WTC11 (cell line): Measurements from ENCODE around the gene OMG. TPM values are rescaled to one million over a fixed set of nuclear protein-coding genes. Genes with fewer than 3 reads are reported as not detected.

Source experiments
- ATAC-seq: fragments of 200-7000 bp; cut with Tn5 transposase; 2 replicates; pipeline ENCODE4 v1.10.0; 2021; ENCODE audit warnings: mild to moderate bottlenecking, moderate library complexity
- CTCF ChIA-PET: fragments of 300-600 bp; sonication (Branson Sonifier 250); formaldehyde crosslinking; loops from one replicate; lab custom pipeline; 2021; ENCODE audit warnings: antibody characterized with exemption; lab: Charles Lee
- POLR2A ChIA-PET: fragments of 350-600 bp; sonication (Branson Sonifier 250); formaldehyde crosslinking; loops from one replicate; lab custom pipeline; 2021; ENCODE audit warnings: antibody characterized with exemption; lab: Charles Lee
- DNase-seq: peaks from one replicate; pipeline ENCODE4 v3.0.0; 2021; ENCODE audit warnings: low spot score
- H3K27ac Mint-ChIP-seq: 2 replicates; pipeline ENCODE4 v1.8.0; 2021; ENCODE audit warnings: mixed read lengths
- H3K27me3 Mint-ChIP-seq: 2 replicates; pipeline ENCODE4 v1.8.0; 2021; ENCODE audit warnings: low read depth, mild to moderate bottlenecking, moderate library complexity, mixed read lengths
- H3K36me3 Mint-ChIP-seq: 2 replicates; pipeline ENCODE4 v1.8.0; 2021; ENCODE audit warnings: mixed read lengths
- H3K4me1 Mint-ChIP-seq: 2 replicates; pipeline ENCODE4 v1.8.0; 2022; ENCODE audit warnings: mixed read lengths
- H3K4me3 Mint-ChIP-seq: 2 replicates; pipeline ENCODE4 v1.8.0; 2021; ENCODE audit warnings: mild to moderate bottlenecking, moderate library complexity, mixed read lengths
- H3K9me3 Mint-ChIP-seq: 2 replicates; pipeline ENCODE4 v1.8.0; 2021; ENCODE audit warnings: mixed read lengths
- CBFB ChIP-seq: sonication (generic); formaldehyde crosslinking; IDR thresholded peaks from 2 replicates; pipeline ENCODE4 v1.8.1; 2022; ENCODE audit warnings: mild to moderate bottlenecking, low read depth, missing genetic modification reagents
- ESRRA ChIP-seq: sonication (generic); formaldehyde crosslinking; IDR thresholded peaks from 2 replicates; pipeline ENCODE4 v1.8.1; 2022; ENCODE audit warnings: mild to moderate bottlenecking, missing genetic modification reagents, borderline replicate concordance
- NFATC4 ChIP-seq: fragments of 250-450 bp; sonication (Bioruptor Pico); IDR thresholded peaks from 2 replicates; pipeline ENCODE4 v1.9.0; 2021; ENCODE audit warnings: mild to moderate bottlenecking
- NR2C2 ChIP-seq: sonication (generic); formaldehyde crosslinking; IDR thresholded peaks from 2 replicates; pipeline ENCODE4 v1.8.0; 2022; ENCODE audit warnings: mild to moderate bottlenecking, missing genetic modification reagents
- PRDM15 ChIP-seq: sonication (generic); formaldehyde crosslinking; IDR thresholded peaks from 2 replicates; pipeline ENCODE4 v1.8.0; 2022; ENCODE audit warnings: missing genetic modification reagents
- SOX15 ChIP-seq: fragments of 250-450 bp; sonication (Bioruptor Pico); IDR thresholded peaks from 2 replicates; pipeline ENCODE4 v1.9.0; 2021; ENCODE audit warnings: mild to moderate bottlenecking
- TCF7 ChIP-seq: sonication (generic); formaldehyde crosslinking; IDR thresholded peaks from 2 replicates; pipeline ENCODE4 v1.8.0; 2022; ENCODE audit warnings: mild to moderate bottlenecking, low read depth, missing genetic modification reagents, moderate library complexity
- TEAD1 ChIP-seq: sonication (generic); formaldehyde crosslinking; IDR thresholded peaks from 2 replicates; pipeline ENCODE4 v1.8.0; 2022; ENCODE audit warnings: mild to moderate bottlenecking, missing genetic modification reagents
- USF2 ChIP-seq: sonication (generic); formaldehyde crosslinking; IDR thresholded peaks from 2 replicates; pipeline ENCODE4 v1.8.1; 2023; ENCODE audit warnings: mild to moderate bottlenecking, missing genetic modification reagents, moderate library complexity
- ZMAT4 ChIP-seq: fragments of 250-450 bp; sonication (Bioruptor Pico); IDR thresholded peaks from 2 replicates; pipeline ENCODE4 v1.9.0; 2021; ENCODE audit warnings: mild to moderate bottlenecking
- ZNF121 ChIP-seq: sonication (generic); formaldehyde crosslinking; IDR thresholded peaks from 2 replicates; pipeline ENCODE4 v1.8.0; 2023; ENCODE audit warnings: missing genetic modification reagents
- ZNF263 ChIP-seq: sonication (generic); formaldehyde crosslinking; IDR thresholded peaks from 2 replicates; pipeline ENCODE4 v1.8.1; 2022; ENCODE audit warnings: low read depth, mild to moderate bottlenecking, moderate library complexity, missing genetic modification reagents
- ZNF396 ChIP-seq: fragments of 250-450 bp; sonication (Bioruptor Pico); IDR thresholded peaks from 2 replicates; pipeline ENCODE4 v1.8.0; 2021; ENCODE audit warnings: mild to moderate bottlenecking, moderate library complexity, borderline replicate concordance
- total RNA-seq: library from RNA; stranded (reverse); gene quantifications from 3 replicates; pipeline ENCODE4 v1.2.3, GENCODE V29; 2021
- TF ChIP-seq, protein P1 (sequence below): sonication (generic); formaldehyde crosslinking; IDR thresholded peaks from 2 replicates; pipeline ENCODE4 v1.8.1; 2023; ENCODE audit warnings: mild to moderate bottlenecking, missing genetic modification reagents, moderate library complexity
- TF ChIP-seq, protein P2 (sequence below): fragments of 200-600 bp; IDR thresholded peaks from 2 replicates; pipeline ENCODE4 v1.8.0; 2022; ENCODE audit warnings: antibody characterized with exemption
- TF ChIP-seq, protein P3 (sequence below): sonication (generic); formaldehyde crosslinking; IDR thresholded peaks from 2 replicates; pipeline ENCODE4 v1.8.0; 2022; ENCODE audit warnings: mild to moderate bottlenecking, missing genetic modification reagents

OMG gene
- total RNA-seq, 1 experiment from 2014 or later, result not detected

DNA sequence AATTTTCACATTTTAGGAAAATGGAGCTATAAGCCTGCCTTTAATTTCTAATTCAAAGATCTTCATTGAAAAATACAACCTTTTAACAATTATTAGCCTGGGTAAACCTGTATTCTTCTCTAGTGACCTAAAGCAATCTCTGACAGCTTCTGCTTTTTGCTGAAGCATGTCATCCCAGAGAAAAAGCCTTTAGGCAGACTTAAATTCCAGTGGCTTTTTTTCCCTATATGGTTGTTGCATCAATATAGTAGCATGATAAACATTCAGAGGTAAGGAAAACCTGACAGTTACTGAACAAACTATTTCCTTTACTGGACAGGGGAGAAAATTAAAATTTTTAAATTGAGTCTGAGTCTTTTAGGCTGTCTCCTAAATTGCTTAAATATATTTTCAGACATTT is 32.2 kb upstream of the OMG start (continued):
- no peak for TF ChIP-seq ZNF396 (CRISPR knock-in tag)
- TF ChIP-seq TEAD1 (CRISPR knock-in tag), result no peak
- TF ChIP-seq ESRRA (CRISPR knock-in tag), result no peak
- TF ChIP-seq NR2C2, result no peak
- no peak for TF ChIP-seq ZMAT4 (CRISPR knock-in tag)
- TF ChIP-seq, protein P1, sequence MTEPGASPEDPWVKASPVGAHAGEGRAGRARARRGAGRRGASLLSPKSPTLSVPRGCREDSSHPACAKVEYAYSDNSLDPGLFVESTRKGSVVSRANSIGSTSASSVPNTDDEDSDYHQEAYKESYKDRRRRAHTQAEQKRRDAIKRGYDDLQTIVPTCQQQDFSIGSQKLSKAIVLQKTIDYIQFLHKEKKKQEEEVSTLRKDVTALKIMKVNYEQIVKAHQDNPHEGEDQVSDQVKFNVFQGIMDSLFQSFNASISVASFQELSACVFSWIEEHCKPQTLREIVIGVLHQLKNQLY, result no peak
- no peak for TF ChIP-seq SOX15 (CRISPR knock-in tag)
- no peak for TF ChIP-seq TCF7 (CRISPR knock-in tag)
- TF ChIP-seq, protein P2, sequence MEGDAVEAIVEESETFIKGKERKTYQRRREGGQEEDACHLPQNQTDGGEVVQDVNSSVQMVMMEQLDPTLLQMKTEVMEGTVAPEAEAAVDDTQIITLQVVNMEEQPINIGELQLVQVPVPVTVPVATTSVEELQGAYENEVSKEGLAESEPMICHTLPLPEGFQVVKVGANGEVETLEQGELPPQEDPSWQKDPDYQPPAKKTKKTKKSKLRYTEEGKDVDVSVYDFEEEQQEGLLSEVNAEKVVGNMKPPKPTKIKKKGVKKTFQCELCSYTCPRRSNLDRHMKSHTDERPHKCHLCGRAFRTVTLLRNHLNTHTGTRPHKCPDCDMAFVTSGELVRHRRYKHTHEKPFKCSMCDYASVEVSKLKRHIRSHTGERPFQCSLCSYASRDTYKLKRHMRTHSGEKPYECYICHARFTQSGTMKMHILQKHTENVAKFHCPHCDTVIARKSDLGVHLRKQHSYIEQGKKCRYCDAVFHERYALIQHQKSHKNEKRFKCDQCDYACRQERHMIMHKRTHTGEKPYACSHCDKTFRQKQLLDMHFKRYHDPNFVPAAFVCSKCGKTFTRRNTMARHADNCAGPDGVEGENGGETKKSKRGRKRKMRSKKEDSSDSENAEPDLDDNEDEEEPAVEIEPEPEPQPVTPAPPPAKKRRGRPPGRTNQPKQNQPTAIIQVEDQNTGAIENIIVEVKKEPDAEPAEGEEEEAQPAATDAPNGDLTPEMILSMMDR, result no peak
- TF ChIP-seq, all 79 proteins: peak for 0

GRCh38 chr17:31328160-31328535 is 31.1 kb upstream of the OMG start:
- CTCF ChIA-PET, result no interaction called here
- no peaks in the 10 kb centered on the region for H3K9me3 Mint-ChIP-seq

More at GRCh38 chr17:31328160-31328535, 31.1 kb upstream of the OMG start:
- POLR2A ChIA-PET, result no interaction called here
- ATAC-seq, result no peak
- no peak for DNase-seq
- no peaks in the 10 kb centered on the region for H3K27me3 Mint-ChIP-seq
- TF ChIP-seq USF2 (CRISPR knock-in tag) (no peak), CBFB (CRISPR knock-in tag) (no peak), NFATC4 (CRISPR knock-in tag) (no peak), ZNF263 (CRISPR knock-in tag) (no peak), ZNF121 (CRISPR knock-in tag) (no peak), PRDM15 (no peak)
- TF ChIP-seq, protein P2, result no peak
- TF ChIP-seq, protein P3, sequence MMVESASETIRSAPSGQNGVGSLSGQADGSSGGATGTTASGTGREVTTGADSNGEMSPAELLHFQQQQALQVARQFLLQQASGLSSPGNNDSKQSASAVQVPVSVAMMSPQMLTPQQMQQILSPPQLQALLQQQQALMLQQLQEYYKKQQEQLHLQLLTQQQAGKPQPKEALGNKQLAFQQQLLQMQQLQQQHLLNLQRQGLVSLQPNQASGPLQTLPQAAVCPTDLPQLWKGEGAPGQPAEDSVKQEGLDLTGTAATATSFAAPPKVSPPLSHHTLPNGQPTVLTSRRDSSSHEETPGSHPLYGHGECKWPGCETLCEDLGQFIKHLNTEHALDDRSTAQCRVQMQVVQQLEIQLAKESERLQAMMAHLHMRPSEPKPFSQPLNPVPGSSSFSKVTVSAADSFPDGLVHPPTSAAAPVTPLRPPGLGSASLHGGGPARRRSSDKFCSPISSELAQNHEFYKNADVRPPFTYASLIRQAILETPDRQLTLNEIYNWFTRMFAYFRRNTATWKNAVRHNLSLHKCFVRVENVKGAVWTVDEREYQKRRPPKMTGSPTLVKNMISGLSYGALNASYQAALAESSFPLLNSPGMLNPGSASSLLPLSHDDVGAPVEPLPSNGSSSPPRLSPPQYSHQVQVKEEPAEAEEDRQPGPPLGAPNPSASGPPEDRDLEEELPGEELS (CRISPR knock-in tag), result no peak
- no peaks in the 10 kb centered on the region for H3K4me1 Mint-ChIP-seq
- H3K36me3 Mint-ChIP-seq, result no peaks in the 10 kb centered on the region; the same call in 1 of the 2 replicates
- no peak overlapping the region for H3K4me3 Mint-ChIP-seq
- H3K27ac Mint-ChIP-seq, result no peak overlapping the region
